CD4-positive, alpha-beta T cell treated with Interferon gamma for 1 hour (primary cell): ENCODE data around the gene AQR.
"Not testable (repeated sequence)": the region's sequence is repeated elsewhere in the genome, so short reads cannot be mapped to it uniquely, and the experiment has no call there.

Experiments
- DNase-seq: peaks from one replicate; pipeline ENCODE4 v3.0.0-alpha.2; 2020

AQR gene

DNA sequence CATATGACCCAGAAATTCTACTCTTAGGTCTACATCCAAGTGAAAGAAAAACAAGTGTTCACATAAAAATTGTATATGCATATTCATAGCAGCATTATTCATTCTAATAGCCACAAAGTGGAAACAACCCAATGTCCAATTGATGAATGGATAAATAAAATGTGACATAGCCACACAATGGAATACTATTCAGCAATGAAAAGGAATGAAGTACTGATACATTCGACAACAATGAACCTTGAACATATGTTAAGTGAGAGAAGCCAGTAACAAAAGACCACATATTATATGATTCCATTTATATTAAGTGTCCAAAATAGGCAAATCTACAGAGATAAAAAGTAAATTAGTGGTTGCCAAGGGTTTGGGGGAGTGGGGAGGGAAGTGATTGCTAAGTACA lies 104.0 kb downstream of the AQR start:
- DNase-seq = no peak

DNA sequence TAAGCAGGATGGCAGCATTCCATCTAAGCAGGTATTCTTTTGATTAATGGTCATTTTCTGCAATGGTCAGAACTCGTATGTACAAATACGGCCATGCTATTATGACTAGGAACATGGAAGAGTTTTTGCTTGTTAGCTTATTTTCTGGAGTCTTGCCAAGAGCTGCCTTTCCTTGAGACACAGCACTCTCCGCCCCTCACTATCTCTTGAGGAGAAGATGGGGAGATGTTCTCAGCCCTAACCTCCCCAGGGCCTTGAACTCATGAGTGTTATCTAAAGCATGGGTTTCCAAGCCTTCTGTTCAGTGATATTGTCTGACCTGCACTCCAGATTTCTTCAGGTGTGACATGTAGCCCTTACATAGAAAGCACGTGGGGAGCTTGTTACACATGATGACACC lies 108.3 kb downstream of the AQR start:
- no peak for DNase-seq

DNA sequence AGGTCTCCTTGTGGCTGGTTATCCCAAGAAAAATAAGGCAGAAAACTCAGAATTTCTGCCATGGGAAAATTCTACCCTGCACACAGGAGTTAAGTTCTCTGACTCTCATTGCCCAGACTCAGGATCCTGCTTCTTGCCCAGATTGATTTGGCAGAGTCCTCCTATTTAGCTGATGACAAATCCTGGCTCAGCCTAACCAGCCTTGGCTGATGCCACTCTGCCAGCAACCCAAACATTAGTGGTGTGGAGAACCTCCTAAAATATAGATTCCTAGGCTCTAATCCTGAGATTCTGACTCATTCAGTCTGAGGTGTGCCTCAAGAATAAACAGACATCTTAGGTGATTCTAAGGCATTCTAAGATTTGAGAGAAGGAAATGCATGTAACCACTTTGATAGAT lies 113.6 kb downstream of the AQR start:
- DNase-seq = no peak

DNA sequence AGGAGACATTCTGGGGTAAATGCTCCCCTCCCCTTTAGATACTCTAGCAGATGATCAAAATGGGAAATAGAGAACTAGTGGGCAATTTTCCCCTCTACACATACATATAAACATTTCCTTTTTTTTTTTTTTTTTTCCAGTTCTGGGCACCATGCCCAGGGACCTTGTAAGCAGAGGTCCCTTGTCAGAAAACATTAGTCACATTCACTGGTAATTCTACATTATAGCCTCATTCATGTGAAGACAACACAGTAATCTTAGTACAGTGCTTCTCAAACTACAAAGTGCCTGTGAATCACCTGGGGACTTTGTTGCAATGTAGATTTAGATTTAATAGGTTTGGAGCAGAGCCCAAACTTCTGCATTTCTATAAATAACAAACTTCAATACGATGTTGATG lies 114.1 kb downstream of the AQR start:
- no peak for DNase-seq

GRCh38 chr15:34854232-34854631 lies 115.3 kb downstream of the AQR start:
- DNase-seq = no peak

- DNase-seq = no peak
Observed at GRCh38 chr15:34853001-34853758, 116.4 kb downstream of the AQR start.

- no peak for DNase-seq
Observed at GRCh38 chr15:34851751-34852150, 117.8 kb downstream of the AQR start.

DNA sequence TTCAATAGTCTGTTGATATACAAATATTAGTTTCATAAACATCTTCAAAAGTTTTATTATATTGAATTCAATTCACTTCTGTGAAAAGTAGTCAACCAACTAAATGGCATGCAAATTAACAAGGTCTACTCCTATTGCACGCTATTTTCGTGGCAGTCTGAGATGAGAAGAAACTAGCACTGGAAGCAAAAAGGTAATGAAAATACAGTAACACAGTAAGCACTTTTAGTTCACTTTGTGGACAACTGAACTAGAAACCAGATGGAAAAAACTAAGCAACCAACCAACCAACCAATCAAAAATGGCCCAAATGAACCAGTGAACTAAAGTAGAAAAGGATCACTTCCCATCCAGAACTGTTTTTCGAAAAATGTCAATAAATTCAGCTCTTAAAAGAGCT lies 118.5 kb downstream of the AQR start:
- DNase-seq = no peak

DNA sequence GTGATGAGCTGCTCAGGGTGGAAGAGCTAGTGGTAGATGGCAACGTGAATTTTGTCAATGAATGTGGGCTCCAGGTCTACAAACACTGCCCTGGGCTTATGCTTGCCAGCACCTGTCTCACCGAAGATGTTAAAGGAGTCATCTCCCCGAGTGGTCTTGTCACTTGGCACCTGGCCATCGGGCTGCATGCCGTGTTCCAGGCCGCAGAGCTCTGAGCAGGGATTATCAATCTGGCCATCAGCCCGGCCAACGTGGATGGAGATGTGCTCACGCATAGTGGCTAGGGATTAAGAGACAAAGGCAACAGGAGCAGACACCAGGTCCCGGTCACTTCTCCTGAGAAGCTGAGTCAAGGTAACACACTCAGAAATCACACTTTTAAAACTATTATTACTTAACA lies 119.4 kb downstream of the AQR start:
- no peak for DNase-seq

GRCh38 chr15:34849364-34849959 lies 120.1 kb downstream of the AQR start:
- no peak for DNase-seq

- DNase-seq = no peak
Observed at GRCh38 chr15:34847598-34847997, 121.9 kb downstream of the AQR start.

- DNase-seq = no peak
Observed at GRCh38 chr15:34841262-34841725, 128.2 kb downstream of the AQR start.

GRCh38 chr15:34838282-34838681 lies 131.3 kb downstream of the AQR start:
- DNase-seq = no peak

GRCh38 chr15:34837246-34838016 lies 132.1 kb downstream of the AQR start:
- DNase-seq = no peak

GRCh38 chr15:34828145-34828911 lies 141.2 kb downstream of the AQR start:
- no peak for DNase-seq

- DNase-seq = no peak
Observed at GRCh38 chr15:34821831-34822230, 147.7 kb downstream of the AQR start.

DNA sequence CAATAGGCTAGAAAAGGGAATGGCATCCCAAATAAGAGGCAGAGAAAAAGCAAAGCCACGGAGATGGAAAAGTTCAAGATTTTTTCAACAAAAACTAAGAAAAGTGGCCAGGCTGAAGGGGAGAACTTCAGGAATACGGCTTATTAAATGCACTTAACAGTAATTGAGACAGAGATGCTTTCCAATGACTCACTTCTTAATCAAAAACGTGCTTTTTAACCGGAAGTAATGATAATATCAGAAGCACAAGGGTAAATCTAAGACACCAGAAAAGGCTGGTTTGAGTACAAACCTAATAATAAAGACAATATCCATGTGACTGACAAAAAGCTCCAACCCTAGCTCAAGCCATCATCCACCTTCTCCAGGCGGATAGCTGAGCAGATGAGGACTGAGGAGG lies 149.4 kb downstream of the AQR start:
- DNase-seq = no peak

DNA sequence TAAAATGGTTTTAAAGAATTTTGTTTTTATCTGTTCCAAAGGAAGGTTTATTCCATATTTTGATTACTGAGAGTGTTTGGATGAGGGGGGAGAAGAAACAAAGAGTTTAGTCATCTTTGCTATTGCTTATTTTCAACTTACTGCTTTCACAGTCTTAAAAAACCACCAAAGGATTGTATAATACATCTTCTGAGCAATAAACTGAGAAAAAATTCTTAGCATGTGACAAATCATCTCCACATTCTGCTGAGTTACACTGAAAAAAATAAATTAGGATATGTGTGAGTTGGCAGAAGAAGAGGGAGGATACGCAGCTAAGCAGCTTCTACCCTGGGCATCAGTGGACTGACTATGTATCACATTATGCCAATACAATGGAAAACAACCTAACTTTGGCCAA lies 151.0 kb downstream of the AQR start:
- DNase-seq = no peak

DNA sequence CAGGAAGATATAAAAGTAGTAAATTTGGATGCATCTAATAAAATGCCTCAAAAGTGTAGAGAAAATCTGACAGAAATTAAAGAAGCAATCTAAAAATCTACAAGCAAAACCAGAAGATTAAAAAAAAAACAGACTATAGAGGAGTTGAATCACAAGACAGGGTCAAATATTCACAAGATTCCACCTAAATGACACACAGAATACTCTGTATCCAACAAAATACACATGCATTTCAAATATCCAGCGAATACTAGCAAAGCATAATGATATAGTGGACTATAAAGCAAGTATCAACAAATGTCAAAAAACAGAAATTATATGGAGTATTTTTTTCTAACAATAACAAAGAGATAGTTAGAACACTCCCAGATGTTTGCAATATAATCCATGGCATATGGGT lies 153.7 kb downstream of the AQR start:
- no peak for DNase-seq

DNA sequence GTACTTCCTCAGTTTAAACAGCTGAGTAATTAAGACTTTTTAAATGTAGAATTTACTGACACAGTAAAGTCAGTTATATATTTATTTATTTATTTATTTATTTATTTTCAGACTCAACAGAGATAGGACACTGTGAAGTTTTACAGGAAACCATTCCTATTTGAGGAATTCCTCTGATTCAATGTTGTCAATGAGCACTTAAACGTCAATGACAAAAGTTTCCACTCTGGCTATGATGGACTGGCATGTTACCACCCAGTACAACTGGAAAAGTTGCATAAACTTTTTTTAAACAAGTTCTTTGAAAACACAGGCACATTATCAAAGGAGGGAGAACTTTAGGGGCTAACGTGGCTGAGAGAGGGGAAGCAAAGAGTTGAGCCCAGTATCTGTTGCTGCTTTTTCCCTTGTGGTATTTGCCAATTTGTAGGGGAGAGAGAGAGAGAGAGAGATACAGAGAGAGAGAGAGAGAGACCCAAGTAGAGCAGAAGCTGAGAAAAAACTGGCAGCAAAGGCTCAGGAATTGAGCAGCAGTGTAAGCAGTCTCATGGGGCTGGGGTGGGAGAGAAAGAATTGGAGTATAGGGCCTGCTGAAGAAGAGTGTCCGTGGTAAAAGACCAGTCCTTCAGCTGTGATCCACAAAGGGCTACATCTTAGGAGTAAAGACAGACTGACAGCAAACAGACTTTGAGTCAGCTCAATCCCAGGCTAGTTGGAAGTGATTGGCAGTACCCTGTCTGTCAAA lies 155.9 kb downstream of the AQR start:
- no peak for DNase-seq

- not testable (repeated sequence) for DNase-seq
Observed at GRCh38 chr15:34812868-34813365, 156.6 kb downstream of the AQR start.

DNA sequence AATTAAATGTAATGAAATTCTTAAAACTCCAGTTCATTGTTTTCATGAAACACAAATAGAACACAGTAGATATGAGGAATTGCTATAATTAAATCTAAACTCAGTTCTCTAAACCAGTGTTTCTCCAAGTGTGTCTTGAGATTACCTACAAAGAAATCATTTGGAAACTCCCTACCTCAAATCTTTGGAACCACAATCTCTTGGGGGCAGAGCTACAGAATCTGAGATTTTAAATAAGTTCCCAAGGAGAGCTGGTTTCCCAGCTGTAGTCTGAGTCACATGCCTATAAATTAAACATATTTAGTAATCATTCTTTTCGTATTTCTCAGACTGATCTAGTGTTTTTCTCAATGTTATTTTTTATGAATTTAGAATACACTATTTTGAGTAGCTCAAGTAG lies 157.2 kb downstream of the AQR start:
- DNase-seq = no peak
